Upper lobe of left lung (tissue), 4 donors: ENCODE measurements around the gene SLC4A2.

ENCODE experiments used
- EP300 ChIP-seq, 4 donors: sonication (generic); formaldehyde crosslinking; IDR thresholded peaks; one replicate each; pipeline ENCODE4 v1.5.1; 2017; ENCODE audit warnings: antibody characterized with exemption in 4 of 4, control low read depth in 2 of 4
- POLR2AphosphoS5 ChIP-seq, 2 donors: sonication (generic); formaldehyde crosslinking; IDR thresholded peaks; one replicate each; pipeline ENCODE4 v1.5.1; 2017; ENCODE audit warnings: antibody characterized with exemption in 2 of 2
- TF ChIP-seq, protein P1 (sequence below), 6 experiments: fragments of 450-650 bp in 4 of 6; fragments of 200-600 bp in 2 of 6; sonication (generic) in 2 of 6; IDR thresholded peaks; one replicate each; pipeline ENCODE4 v1.5.1; 2016 to 2019; ENCODE audit warnings: antibody characterized with exemption in 6 of 6

DNA sequence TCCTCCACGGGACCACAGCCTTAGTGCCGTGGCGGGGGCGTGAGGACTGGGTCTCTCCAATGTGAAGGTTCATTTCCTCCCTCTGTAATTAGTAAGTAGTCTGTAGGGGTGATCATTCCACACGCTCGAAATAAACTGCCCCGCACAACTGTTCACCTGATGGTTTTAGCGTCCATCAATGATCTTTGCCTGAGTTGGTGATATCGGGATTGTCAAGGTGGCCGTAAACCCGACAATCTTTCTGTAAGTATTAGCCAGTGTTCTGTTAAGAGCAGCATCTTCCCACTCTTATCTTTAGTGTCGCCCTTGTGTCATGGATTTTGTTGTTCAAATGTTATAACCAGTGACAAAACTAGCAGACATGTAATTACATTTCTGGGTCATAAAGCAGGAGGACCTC is 44.6 kb downstream of the SLC4A2 start:
- no peak for TF ChIP-seq POLR2AphosphoS5 (IDR thresholded peaks at IDR 0.05)
- TF ChIP-seq, protein P1, sequence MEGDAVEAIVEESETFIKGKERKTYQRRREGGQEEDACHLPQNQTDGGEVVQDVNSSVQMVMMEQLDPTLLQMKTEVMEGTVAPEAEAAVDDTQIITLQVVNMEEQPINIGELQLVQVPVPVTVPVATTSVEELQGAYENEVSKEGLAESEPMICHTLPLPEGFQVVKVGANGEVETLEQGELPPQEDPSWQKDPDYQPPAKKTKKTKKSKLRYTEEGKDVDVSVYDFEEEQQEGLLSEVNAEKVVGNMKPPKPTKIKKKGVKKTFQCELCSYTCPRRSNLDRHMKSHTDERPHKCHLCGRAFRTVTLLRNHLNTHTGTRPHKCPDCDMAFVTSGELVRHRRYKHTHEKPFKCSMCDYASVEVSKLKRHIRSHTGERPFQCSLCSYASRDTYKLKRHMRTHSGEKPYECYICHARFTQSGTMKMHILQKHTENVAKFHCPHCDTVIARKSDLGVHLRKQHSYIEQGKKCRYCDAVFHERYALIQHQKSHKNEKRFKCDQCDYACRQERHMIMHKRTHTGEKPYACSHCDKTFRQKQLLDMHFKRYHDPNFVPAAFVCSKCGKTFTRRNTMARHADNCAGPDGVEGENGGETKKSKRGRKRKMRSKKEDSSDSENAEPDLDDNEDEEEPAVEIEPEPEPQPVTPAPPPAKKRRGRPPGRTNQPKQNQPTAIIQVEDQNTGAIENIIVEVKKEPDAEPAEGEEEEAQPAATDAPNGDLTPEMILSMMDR (IDR thresholded peaks at IDR 0.05), result no peak
- TF ChIP-seq EP300 (IDR thresholded peaks at IDR 0.05), result no peak
